ENCODE data around the gene CD83. TPM values are rescaled to one million over a fixed set of nuclear protein-coding genes. Genes with fewer than 3 reads are reported as not detected.
A peak's percentile ranks its signal among the peaks of the same experiment; 100 is the strongest.
"Not testable (repeated sequence)": the region's sequence is repeated elsewhere in the genome, so short reads cannot be mapped to it uniquely, and the experiment has no call there.

The CD83 gene
- total and polyA plus RNA-seq, 7 donors: 0.10 to 2.1 (median 0.71) TPM

DNA sequence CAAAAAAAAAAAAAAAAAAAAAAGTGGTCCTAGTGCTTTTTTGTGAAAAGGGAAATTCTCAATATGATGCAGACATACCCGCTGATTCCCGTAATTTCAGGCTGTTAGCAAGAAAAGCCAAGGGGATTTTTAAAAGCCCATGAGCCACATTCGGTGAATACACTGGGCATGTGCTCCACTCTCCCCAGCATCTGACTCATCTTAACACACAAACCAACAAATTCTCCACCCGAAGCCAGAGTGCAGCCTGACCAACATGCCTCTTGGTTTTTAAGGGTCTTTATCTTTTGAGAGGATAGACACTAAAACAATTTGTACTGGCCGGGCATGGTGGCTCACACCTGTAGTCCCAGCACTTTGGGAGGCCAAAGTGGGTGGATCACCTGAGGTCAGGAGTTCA, 45.5 kb upstream of the CD83 start:
- intact Hi-C loops (cut with DNase I): no loop called here
- no peaks in the 10 kb centered on the region for H3K4me1 ChIP-seq
- ATAC-seq (no peak), DNase-seq (no peak)
- no peak overlapping the region for H3K27ac ChIP-seq
- no peaks in the 10 kb centered on the region for H3K36me3 ChIP-seq (ENCODE audit: insufficient read depth in 1 of 2, low read depth in 1 of 2)
- TF ChIP-seq, protein P1, sequence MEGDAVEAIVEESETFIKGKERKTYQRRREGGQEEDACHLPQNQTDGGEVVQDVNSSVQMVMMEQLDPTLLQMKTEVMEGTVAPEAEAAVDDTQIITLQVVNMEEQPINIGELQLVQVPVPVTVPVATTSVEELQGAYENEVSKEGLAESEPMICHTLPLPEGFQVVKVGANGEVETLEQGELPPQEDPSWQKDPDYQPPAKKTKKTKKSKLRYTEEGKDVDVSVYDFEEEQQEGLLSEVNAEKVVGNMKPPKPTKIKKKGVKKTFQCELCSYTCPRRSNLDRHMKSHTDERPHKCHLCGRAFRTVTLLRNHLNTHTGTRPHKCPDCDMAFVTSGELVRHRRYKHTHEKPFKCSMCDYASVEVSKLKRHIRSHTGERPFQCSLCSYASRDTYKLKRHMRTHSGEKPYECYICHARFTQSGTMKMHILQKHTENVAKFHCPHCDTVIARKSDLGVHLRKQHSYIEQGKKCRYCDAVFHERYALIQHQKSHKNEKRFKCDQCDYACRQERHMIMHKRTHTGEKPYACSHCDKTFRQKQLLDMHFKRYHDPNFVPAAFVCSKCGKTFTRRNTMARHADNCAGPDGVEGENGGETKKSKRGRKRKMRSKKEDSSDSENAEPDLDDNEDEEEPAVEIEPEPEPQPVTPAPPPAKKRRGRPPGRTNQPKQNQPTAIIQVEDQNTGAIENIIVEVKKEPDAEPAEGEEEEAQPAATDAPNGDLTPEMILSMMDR (IDR thresholded peaks at IDR 0.05): no peak
- no peaks in the 10 kb centered on the region for H3K27me3 ChIP-seq (ENCODE audit: insufficient read depth in 3 of 3, low read length in 2 of 3)
- WGBS, 3 donors: 72 to 85% (median 73%) methylated on average over 5 of the region's 5 CpGs
- H3K4me3 ChIP-seq: no peak overlapping the region
- no peaks in the 10 kb centered on the region for H3K9me3 ChIP-seq

DNA sequence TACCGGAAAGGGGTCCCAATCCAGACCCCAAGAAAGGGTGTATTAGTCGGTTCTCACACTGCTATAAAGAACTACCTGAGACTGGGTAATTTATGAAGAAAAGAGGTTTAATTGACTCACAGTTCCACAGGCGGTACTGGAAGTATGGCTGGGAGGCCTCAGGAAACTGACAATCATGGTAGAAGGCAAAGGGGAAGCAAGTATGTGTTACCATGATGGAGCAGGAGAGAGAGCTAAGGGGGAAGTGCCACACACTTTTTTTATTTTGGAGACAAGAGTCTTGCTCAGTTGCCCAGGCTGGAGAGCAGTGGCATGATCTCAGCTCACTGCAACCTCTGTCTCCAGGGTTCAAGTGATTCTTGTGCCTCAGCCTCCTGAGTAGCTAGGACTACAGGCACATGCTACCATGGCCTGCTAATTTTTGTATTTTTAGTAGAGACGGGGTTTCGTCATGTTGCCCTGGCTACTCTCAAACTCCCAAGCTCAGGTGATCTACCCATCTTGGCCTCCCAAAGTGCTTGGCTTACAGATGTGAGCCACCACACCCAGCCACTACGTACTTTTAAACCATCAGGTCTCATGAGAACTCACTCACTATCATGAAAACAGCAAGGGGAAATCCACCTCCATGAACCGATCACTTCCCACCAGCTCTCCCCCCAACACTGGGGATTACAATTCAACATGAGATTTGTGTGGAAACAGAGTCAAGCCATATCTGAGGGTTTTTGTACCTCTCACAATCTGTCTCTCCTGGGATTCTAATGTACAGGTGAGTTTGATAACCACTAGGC, 43.8 kb upstream of the CD83 start:
- H3K9me3 ChIP-seq; DNase-seq; H3K36me3 ChIP-seq (ENCODE audit: insufficient read depth in 1 of 2, low read depth in 1 of 2); intact Hi-C loops (cut with DNase I); H3K4me1 ChIP-seq; H3K27ac ChIP-seq; ATAC-seq; H3K27me3 ChIP-seq (ENCODE audit: insufficient read depth in 3 of 3, low read length in 2 of 3); H3K4me3 ChIP-seq: not testable (repeated sequence)
- WGBS, 3 donors: 97 to 98% (median 97%) methylated on average over 7 of the region's 7 CpGs

DNA sequence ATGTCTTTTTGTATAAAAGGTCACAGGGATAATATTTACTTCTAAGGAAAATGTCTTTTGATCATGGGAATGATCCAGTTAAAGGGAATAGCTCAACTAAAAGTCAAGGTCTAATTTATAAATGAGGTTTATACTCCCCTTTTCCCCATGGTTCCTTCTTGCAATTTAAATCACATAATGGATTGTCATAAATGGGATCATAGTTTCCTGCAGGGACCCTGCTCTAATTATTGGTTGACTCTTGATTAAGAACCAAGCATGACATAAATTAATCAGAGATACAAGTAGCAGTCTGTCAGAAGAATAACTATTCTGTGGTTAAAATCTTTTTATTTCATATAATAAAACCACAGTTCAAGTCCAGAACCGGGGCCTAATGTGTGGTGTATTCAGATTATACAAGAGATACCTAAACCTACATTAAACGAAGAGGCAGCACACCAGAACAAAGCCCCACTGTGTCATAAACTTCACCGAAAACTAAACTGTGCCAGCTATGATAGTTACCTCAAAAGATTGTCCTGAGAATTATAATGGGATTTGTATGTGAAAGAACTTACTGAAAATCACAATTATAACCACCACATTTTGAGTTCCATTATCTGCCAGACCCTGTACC, 43.0 kb upstream of the CD83 start:
- DNase-seq (no peak), ATAC-seq (no peak)
- peak overlapping the region; percentile 28 for H3K27ac ChIP-seq
- intact Hi-C loops (cut with DNase I): no loop called here
- H3K27me3 ChIP-seq (ENCODE audit: insufficient read depth in 3 of 3, low read length in 2 of 3): peaks cover 0 to 4% (median 0%) of the 10 kb centered on the region in 3 donors
- TF ChIP-seq, protein P1 (IDR thresholded peaks at IDR 0.05): no peak
- H3K4me1 ChIP-seq: no peaks in the 10 kb centered on the region
- WGBS, 3 donors: 49 to 68% (median 62%) methylated on average over 3 of the region's 3 CpGs
- peak overlapping the region; percentile 60 for H3K4me3 ChIP-seq
- no peaks in the 10 kb centered on the region for H3K9me3 ChIP-seq
- H3K36me3 ChIP-seq (ENCODE audit: insufficient read depth in 1 of 2, low read depth in 1 of 2): no peaks in the 10 kb centered on the region

DNA sequence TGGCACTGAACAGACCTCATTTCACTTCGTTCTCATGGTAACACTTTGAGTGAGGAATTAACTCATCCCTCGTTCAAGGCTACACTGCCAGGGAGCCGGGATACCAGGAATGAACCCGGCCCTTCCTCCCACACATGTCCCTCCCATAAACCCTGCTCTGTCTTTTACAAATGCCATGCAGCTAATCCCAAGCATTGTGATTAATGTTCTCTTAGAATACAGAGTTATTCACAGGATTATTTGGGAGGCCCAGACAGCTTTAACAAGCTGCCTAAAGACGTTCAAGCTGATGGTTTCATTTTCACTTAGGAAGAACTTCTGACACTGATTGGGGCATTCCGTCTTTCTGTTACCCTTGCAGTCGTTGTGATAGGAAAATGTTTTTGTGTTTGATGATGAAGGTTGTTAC, 42.5 kb upstream of the CD83 start:
- Histone ChIP-seq H3K27ac (peak overlapping the region; percentile 28), H3K4me3 (peak overlapping the region; percentile 60), H3K27me3 (ENCODE audit: insufficient read depth in 3 of 3, low read length in 2 of 3) (peaks cover 0 to 4% (median 0%) of the 10 kb centered on the region in 3 donors), H3K4me1 (no peaks in the 10 kb centered on the region), H3K9me3 (no peaks in the 10 kb centered on the region), H3K36me3 (ENCODE audit: insufficient read depth in 1 of 2, low read depth in 1 of 2) (no peaks in the 10 kb centered on the region)
- ATAC-seq (no peak), DNase-seq (no peak)
- 3 to 6% (median 4%) methylated on average over 7 of the region's 7 CpGs for WGBS, 3 donors
- TF ChIP-seq, protein P1 (IDR thresholded peaks at IDR 0.05): no peak
- intact Hi-C loops (cut with DNase I): no loop called here

DNA sequence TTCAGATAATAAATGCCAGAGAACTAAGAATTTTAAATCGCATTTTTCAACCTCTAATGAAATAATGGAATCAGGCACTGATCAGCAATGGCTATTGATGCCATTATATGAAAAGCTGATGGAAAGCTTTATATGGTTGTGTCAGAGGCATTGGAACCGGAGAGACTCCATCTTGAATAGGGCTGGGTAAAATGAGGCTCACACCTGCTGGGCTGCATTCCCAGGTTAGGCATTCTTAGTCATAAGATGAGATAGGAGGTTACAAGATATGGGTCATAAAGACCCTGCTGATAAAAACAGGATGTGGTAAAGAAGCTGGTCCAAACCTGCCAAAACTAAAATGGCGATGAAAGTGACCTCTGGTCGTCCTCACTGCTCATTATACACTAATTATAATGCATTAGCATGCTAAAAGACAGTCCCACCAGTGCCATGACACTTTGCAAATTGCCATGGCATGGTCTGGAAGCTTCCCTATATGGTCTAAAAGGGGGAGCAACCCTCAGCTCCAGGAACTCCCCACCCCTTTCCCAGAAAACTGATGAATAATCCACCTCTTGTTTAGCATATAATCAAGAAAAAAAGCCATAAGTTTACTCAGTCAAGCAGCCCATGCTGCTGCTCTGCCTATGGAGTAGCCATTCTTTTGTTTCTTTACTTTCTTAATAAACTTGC, 40.2 kb upstream of the CD83 start:
- TF ChIP-seq, protein P1 (IDR thresholded peaks at IDR 0.05): no peak
- 91 to 93% (median 91%) methylated on average over 4 of the region's 4 CpGs for WGBS, 3 donors
- Histone ChIP-seq H3K9me3 (no peaks in the 10 kb centered on the region), H3K36me3 (ENCODE audit: insufficient read depth in 1 of 2, low read depth in 1 of 2) (no peaks in the 10 kb centered on the region), H3K27ac (no peak overlapping the region), H3K27me3 (ENCODE audit: insufficient read depth in 3 of 3, low read length in 2 of 3) (peaks cover 0 to 4% (median 0%) of the 10 kb centered on the region in 3 donors), H3K4me3 (no peak overlapping the region), H3K4me1 (no peaks in the 10 kb centered on the region)
- DNase-seq (no peak), ATAC-seq (no peak)
- intact Hi-C loops (cut with DNase I): no loop called here

Measured in psoas muscle (tissue), 8 donors.